Brain pericyte (primary cell): ENCODE results near the gene EPS8L1.
"Not testable (repeated sequence)": the region's sequence is repeated elsewhere in the genome, so short reads cannot be mapped to it uniquely, and the experiment has no call there.

Source experiments
- DNase-seq: peaks from one replicate; pipeline ENCODE4 v3.0.0-alpha.2; 2012; ENCODE audit warnings: low read depth, low spot score

Gene EPS8L1

DNA sequence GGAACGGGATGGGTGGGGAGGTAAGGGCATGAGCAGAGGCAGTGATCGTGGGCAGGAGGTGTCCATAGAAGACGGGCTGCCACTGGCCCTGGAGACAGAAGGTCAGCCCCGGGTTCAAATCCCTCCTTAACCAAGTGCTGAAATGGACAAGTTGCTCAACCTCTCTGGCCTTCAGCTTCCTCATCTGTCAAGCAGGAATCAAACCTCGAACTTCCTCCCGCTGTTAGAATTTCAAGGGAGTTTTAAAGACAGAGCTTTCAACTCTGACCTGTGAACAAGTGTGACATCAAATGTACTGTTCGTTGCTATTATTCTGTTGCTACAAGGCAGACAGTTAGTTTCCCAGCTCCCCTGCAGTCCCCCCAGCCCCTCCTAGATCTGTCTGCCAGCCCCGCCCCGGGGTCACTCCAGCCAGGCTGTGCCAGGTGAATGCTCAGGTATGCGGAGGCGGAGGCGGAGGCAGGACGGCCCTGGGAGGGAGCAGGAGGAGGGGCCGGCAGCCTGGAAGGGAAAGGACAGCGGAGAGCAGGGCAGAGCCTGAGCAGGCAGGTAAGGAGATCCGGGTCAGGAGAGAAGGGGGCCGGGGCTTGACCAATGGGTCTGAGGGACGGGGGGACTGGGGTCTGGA, at the start of gene EPS8L1:
TSS of gene EPS8L1 (plus strand) at position 499 of the 628 bp plus-strand sequence. CDS start 576 bp downstream, outside the sequence.
- no peak for DNase-seq

DNA sequence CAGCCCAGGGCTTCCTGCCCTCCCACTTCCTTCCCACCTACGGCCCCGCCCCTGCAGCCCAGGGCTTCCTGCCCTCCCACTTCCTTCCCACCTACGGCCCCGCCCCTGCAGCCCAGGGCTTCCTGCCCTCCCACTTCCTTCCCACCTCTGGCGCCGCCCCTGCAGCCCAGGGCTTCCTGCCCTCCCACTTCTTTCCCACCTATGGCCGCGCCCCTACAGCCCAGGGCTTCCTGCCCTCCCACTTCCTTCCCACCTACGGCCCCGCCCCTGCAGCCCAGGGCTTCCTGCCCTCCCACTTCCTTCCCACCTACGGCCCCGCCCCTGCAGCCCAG, 48.6 kb upstream of the EPS8L1 start:
- DNase-seq: not testable (repeated sequence)

DNA sequence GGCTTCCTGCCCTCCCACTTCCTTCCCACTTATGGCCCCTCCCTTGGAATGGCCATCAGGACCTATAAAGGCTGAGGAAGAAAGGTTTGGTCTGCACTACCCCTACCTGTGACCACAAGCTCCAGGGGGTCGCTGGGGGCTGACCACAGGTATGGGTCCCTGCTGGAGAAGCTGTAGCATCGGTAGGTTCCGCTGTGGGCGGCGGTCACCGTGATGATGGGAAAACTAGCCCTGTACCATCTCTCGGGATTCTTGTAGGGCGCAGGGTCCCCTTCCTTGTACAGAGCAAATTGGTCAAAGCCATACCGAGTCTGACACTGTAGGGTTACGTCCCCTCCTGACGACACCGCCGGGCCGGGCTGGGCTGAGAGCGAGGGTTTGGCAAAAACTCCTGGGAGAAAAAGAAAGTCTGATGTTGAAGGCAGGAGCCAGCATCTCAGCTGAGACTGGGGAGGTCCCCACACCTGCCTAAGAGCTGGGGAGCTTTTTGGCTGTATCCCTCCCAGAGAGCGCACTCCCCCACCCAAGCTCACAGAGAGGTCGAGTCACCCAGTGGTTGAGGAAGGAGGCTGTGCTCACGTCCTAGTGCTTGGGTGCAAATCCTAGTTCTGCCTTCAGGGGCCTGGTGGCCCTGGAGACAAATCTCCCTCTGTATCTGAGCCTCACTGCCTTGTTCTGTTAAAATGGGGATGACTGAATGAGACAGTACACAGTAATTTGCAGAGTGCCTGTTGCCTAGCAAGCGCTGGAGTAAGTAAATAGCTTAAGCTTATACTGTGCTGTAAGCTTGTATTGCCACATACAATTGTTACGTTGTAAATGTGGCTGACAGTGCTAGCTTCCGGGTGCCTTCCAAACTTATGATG, 48.0 kb upstream of the EPS8L1 start:
- DNase-seq: no peak

DNA sequence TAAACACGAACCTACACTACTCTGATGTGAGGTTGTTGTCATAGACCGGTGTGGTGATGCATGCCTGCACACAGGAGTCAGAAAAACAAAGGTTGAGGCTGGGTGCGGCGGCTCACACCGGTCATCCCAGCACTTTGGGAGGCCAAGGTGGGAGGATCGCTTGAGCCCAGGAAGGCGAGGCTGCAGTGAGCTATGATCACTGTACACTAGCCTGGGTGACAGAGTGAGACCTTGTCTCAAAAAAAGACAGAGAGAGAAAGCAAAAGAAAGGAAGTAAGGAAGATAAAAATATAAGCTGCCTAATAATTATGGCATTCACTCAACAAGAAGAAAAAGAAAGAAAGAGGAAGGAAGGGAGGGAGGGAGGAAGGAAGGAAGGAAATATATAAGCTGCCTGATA, 46.9 kb upstream of the EPS8L1 start:
- no peak for DNase-seq

DNA sequence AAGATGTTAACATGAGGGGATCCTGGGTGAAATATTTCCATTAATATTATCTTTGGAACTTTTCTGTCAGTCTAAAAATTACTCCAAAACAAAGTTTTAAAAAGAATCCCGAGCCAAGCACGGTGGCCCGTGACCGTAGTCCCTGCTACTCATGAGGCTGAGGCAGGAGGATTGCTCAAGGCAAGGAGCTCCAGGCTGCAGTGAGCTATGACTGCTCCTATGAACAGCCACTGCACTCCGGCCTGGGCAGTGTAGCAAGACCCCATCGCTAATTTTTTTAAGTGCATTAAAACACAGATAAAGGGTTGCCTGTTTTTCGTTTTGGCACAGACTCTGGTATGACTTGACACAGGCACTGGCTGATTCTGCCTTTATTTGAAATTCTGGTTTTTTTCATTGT, 44.5 kb upstream of the EPS8L1 start:
- DNase-seq: no peak

DNA sequence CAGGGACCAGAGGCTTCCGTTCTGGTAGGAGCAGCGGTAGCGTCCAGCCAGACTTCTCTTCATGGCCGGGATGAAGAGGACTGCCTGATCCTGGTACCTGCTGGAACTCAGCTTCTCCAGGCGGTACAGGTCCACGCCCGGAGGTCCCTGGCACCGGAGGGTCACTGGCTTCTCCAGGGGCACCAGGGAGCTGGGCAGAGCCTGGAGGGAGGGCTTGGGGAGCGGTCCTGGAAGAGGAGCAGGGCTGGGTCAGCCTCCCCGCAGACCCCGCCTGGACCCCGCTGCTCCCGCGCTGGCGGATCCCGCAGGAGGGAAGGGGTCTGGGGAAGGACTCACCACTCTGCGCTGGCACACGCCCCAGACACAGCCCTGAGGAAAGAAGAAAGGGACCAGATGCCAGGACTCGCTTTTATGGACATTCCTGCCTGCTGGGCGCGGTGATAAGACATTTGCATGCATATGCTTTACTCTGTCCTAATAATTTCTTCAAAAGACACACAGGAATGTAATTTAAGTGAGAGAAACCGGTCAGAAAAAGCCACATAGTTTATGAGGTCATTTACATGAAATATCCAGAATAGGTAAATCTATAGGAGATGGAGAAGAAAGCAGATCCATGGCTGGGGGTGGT, 43.4 kb upstream of the EPS8L1 start:
- no peak for DNase-seq

DNA sequence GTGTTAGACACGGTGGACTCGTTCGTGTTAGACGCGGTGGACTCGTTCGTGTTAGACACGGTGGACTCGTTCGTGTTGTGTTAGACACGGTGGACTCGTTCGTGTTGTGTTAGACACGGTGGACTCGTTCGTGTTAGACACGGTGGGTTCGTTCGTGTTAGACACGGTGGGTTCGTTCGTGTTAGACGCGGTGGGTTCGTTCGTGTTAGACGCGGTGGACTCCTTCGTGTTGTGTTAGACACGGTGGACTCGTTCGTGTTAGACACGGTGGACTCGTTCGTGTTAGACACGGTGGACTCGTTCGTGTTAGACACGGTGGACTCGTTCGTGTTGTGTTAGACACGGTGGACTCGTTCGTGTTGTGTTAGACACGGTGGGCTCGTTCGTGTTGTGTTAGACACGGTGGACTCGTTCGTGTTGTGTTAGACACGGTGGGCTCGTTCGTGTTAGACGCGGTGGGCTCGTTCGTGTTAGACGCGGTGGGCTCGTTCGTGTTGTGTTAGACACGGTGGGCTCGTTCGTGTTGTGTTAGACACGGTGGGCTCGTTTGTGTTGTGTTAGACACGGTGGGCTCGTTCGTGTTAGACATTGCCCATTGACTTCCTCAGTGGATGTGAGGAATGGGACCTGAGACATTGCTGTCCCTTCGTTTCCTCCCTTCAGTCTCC, 42.6 kb upstream of the EPS8L1 start:
- DNase-seq: not testable (repeated sequence)

DNA sequence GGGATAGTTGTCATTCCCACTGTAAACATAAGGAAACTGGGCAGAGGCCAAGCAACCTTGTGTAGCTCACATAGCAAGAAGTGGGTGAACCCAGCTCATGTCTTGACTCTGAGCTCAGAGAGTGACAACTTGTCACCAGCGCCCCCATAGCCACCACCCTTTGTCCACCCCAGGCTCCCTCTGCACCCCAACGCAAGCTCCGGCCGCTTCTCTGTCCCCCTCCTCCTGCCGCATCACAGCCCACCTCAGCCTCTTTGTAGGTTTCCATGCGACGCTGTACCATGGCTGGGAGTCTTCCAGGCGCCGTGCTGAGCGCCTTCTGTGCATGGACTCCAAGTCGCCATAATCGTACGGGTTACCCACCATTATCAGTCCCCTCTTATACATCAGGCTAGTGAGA, 40.9 kb upstream of the EPS8L1 start:
- DNase-seq: no peak

DNA sequence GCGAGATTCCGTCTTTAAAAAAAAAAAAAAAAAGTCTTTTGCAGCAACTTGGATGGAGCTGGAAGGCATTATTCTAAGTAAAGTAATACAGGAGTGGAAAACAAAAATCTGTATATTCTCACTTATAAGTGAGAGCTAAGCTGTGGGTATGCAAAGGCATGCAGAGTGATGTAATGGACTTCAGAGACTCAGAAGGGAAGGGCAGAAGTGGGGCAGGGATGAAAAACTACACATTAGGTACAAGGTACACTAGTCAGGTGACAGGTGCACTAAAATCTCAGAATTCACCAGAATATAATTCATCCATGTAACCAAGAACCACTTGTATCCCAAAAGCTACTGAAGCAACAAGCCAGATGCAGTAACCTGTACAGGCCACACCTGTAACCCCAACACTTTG, 39.6 kb upstream of the EPS8L1 start:
- no peak for DNase-seq

DNA sequence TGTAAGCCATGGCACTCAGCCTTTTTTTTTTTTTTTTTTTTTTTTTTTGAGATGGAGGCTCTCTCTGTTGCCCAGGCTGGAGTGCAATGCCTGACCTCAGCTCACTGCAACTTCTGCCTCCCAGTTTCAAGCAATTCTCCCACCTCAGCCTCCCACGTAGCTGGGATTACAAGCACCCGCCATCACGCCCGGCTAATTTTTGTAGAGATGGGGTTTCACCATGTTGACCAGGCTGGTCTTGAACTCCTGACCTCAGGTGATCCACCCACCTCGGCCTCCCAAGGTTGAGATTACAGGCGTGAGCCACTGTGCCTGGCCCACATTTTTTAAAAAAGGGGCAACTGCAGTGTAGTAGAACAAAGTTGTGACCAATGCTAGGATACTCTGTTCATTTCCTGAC, 38.1 kb upstream of the EPS8L1 start:
- DNase-seq: not testable (repeated sequence)

DNA sequence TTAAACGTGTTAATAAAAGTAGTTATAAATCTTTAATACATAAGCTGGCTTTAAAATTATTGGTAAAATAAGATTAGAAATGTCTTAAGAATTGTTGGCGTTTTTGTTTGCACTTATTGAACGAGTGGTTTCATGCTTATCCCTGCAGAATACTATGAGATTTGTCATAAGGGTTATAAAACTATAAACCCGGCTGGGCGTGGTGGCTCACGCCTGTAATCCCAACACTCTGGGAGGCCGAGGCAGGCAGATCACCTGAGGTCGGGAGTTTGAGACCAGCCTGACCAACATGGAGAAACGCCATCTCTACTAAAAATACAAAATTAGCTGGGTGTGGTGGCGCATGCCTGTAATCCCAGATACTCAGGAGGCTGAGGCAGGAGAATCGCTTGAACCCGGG, 35.0 kb upstream of the EPS8L1 start:
- DNase-seq: not testable (repeated sequence)

DNA sequence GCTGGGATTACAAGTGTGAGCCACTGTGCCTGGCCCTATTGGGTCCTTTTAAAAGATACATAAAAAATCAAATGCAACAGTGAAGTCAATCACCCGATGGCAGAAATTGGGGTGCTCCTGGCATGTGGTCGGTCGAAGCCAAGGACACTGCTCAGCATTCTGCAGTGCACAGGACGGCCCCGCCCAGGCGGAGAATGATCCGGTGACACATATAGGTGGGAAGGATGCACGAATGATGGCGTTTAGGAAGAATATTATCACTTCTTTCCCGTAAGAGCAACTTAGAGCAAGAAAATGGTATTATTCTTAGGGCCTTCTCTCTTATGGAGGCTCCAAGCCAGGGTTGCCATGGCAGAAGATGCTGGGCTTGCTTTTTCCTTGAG, 34.4 kb upstream of the EPS8L1 start:
- DNase-seq: no peak

DNA sequence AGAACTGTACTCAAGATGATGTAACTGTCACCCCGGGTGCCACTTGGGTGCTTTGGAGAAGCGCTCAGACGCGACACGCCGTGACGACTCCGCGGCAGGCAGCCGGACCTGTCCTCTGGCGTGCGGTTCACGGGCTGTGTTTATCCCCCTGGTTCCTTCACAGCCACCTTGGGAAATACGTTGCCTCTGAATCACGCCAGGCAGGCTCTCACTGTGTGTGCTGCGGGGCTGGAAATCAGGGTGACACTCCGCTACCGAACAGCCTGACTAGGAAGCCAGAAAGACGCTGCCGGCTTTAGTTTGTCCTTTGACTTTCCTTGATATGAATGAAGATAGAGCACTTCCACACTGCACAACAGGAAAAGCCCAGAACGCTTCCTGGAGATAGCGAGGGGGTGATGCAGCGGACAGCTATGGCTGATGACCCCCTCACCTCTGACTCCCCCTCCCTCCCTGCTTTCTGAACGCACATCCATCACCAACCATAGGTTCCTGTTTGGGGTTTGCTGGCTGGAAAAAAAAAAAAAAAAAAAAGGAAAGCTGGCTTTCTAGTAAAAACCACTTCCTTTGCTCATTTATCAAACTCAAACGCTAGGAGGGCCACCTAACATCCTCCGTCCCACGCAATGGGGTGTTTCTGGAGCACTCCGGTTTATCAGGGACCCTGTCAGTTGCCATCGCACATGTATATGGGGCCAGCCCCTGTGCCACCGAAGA, 33.9 kb upstream of the EPS8L1 start:
- DNase-seq: no peak

DNA sequence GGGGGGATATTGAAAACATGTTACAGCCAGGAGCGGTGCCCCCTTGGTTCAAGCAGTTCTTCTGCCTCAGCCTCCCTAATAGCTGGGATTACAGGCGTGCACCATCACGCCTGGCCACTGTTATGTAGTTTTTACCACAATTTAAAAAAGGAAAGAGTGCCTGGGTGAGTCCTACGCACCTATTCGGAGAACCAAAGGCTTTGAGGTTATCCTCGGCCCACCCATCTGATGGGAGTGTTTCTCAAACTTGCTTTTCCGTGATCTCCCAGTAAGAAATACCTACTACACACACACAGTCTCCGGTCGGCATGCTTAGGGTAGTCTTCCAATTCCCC, 33.4 kb upstream of the EPS8L1 start:
- no peak for DNase-seq

DNA sequence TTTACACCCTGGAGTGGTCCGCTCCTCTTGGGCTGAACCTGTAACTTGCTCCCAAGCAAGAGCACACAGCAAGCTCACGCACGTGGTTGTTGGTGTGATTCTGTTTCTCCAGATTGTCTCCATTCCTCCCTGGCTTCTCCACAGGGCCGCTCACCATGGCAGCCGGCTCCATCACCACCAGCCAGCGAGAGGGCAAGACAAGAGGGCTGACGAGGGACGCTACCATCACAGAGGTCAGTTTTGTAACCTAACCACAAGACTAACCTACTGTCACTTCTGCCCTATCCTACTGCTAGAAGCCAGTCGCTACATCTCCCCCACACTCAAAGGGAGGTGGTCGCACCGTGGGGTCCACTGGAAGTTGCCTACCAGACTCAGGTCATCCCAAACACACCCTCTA, 33.0 kb upstream of the EPS8L1 start:
- no peak for DNase-seq

DNA sequence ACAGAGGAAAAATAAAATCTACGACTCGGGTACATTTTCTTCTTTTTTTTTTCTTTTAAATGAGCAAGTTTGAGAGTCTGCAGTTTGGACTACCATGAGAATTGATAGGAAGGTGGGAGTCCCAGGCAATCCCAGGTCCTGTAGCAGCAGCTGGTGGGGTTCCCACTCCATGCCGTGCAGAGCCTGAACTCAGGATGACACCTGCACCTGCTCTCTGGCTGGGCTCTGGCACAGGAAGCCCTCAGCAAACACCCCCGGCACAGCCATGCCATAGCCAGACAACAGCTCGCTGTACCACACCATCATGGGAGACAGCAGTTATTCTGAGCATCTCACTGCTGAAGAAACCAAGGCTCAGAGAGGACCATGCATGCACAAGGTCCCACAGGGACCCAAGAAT, 31.4 kb upstream of the EPS8L1 start:
- DNase-seq: no peak

DNA sequence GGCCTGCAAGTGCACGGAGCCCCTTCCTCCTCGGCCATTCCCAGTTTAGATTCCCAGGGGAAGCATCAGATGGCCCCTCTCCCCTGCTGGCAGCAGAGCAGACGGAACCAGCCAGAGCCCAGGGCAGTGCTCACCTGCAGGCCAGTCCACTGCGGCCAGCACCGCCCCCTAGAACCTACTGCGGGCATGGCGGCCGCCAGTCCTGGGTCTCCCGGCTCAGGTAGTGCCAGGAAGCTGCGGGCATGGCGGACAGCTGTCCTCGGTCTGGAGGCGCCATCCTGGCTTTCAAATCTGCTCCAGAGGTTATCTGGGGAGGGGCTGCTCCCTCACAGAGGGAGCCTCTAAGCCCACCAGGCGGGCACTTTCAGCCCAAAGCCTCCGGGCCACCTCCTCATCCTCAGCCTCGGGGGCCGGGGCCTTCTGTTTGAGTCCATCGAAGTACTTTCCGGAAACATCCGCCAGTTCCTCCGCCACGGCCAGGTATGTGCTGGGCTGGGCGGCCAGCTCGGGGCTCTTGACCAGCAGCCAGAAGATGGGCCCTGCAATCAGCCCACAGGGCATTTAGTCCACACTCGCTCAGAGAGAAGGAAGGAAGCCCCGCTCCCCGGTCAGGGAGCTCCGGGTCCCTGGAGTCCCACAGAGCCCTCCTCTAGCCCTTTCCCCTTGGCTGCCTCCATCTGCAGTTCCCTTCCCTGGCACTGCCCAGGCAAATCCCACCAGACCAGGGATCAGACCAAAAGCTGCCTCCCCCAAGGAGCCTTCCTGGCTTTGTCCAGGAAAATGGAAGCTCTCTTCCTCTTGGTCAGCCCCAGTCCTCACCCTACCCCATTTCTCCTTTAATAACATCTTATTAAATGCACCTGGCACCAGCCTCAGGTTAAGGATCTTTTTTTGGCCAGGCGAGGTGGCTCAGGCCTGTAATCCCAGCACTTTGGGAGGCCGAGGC, 30.6 kb upstream of the EPS8L1 start:
- DNase-seq: no peak

DNA sequence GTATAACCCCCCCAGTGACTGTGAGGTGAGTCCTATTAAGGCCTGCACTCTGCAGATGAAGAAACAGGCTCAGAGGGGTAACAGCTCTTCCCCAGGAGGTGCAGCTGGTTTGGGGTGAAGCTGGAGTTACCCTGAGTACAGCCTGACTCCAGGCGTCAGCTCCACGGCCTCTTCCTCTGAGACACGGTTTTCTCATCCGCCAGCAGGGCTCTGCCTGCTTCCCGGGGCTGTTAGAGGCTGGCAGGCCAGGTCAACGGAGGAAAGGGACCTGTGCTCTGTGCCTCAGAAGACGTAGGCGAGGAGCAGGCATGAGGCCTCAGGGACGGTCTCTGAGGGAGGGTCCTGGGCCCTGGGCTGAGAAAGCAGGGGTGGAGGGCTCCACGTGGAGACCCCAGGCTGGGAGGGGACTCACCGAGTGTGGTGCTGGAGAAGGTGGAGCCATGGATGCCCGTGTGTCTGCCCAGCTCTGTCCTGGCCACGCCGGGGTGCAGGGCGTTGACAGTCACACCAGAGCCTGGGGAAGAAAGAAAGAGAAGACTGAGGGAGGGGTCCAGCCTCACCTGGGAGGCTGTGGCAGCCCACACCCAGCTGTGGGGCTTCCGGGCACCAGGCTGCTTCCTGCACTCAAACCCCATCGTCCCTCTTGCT, 28.6 kb upstream of the EPS8L1 start:
- no peak for DNase-seq

DNA sequence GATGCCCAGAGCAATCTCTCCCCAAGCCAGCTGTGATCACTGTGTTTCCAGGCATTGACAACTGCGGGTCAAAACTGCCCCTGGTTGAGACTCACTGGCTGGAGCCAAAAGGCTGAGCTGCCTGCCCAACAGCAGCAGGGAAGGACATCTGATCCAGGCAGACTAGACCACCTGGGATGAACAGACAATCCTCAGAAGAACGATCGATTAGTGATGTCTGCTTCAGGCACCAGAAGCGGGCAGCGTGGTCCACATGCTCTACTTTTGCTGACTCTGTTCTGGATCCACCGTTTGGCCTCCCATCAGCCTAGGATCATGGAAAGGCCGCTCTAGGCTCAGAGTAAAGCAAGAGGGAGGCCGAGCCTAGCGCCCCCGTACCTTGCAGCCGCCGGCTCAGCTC, 27.7 kb upstream of the EPS8L1 start:
- no peak for DNase-seq

DNA sequence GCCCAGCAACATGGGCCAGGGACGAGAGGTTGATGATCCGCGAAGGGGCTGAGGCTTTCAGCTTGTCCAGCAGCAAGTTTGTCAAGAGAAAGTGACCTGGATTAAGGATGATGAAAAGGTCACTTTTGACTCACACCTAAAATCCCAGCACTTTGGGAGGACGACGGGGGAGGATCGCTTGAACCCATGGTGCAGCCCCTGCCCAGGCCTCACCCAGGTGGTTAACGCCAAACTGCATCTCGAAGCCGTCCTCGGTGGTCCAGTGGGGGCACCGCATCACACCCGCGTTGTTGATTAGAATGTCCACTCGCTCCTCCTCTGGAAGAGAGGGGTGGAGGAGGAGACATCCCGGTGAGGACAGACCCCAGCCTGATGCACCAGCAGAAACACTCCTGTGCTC, 27.2 kb upstream of the EPS8L1 start:
- DNase-seq: no peak
